SU-DHL-6 (cell line): ENCODE data around the gene SP3.

ENCODE experiments used
- H2AFZ ChIP-seq: fragments of 200-600 bp; sonication (generic); 2 replicates; pipeline ENCODE4 v1.6.1; 2014; ENCODE audit warnings: low read depth, mild to moderate bottlenecking, moderate library complexity, mixed read lengths, antibody characterized with exemption, low read length; ENCODE audit not compliant: severe bottlenecking
- H3F3A ChIP-seq: fragments of 200-600 bp; shearing (Covaris generic); 2 replicates; pipeline ENCODE4 v1.6.0; 2016; ENCODE audit warnings: antibody characterized with exemption, mild to moderate bottlenecking; ENCODE audit not compliant: insufficient read depth
- H3K27ac ChIP-seq: fragments of 200-600 bp; sonication (generic); 2 replicates; pipeline ENCODE4 v1.5.1; 2016; ENCODE audit warnings: low read depth, mild to moderate bottlenecking, low read length, moderate library complexity, mixed read lengths
- H3K27me3 ChIP-seq: fragments of 200-600 bp; sonication (generic), shearing (Covaris generic); 2 replicates; pipeline ENCODE4 v1.6.0; 2014; ENCODE audit warnings: mild to moderate bottlenecking, low read length
- H3K36me3 ChIP-seq: fragments of 200-600 bp; sonication (generic); 2 replicates; pipeline ENCODE4 v1.6.1; 2014; ENCODE audit warnings: mild to moderate bottlenecking, low read length, mixed read lengths
- H3K4me2 ChIP-seq: fragments of 300-600, 200-600 bp; shearing (Covaris generic), sonication (generic); 2 replicates; pipeline ENCODE4 v1.6.0; 2014; ENCODE audit warnings: low read length, low read depth, mild to moderate bottlenecking; ENCODE audit not compliant: poor library complexity, severe bottlenecking
- H3K4me3 ChIP-seq: fragments of 200-600 bp; sonication (generic); 2 replicates; pipeline ENCODE4 v1.5.1; 2014; ENCODE audit warnings: antibody characterized with exemption, low read length, mild to moderate bottlenecking, mixed read lengths; ENCODE audit not compliant: insufficient read depth, poor library complexity, severe bottlenecking
- H3K79me2 ChIP-seq: fragments of 200-600 bp; sonication (generic); 2 replicates; pipeline ENCODE4 v1.6.1; 2014; ENCODE audit warnings: mild to moderate bottlenecking, low read length, moderate library complexity; ENCODE audit not compliant: insufficient read depth
- H3K9ac ChIP-seq: fragments of 200-600 bp; sonication (generic); 2 replicates; pipeline ENCODE4 v1.7.0; 2014; ENCODE audit warnings: mild to moderate bottlenecking, low read length
- H3K9me2 ChIP-seq: fragments of 200-600 bp; sonication (generic); replicated peaks from 2 replicates; pipeline ENCODE4 v1.6.1; 2014; ENCODE audit warnings: low read length; ENCODE audit not compliant: insufficient read depth
- H3K9me3 ChIP-seq: fragments of 200-600 bp; sonication (generic); 2 replicates; pipeline ENCODE4 v1.6.1; 2014; ENCODE audit warnings: low read length, mixed read lengths; ENCODE audit not compliant: insufficient read depth
- H4K20me1 ChIP-seq: fragments of 200-600 bp; sonication (generic); 2 replicates; pipeline ENCODE4 v1.6.1; 2014; ENCODE audit warnings: low read depth, mild to moderate bottlenecking, antibody characterized with exemption, low read length, moderate library complexity, mixed read lengths
- EZH2phosphoT487 ChIP-seq: fragments of 200-600 bp; sonication (generic), shearing (Covaris generic); conservative IDR thresholded peaks from 2 replicates; pipeline ENCODE4 v1.6.1; 2018; ENCODE audit warnings: mild to moderate bottlenecking, antibody characterized with exemption, low read length, moderate library complexity, mixed read lengths
- TF ChIP-seq, protein P1 (sequence below): fragments of 200-600 bp; sonication (generic); IDR thresholded peaks from one replicate; pipeline ENCODE4 v1.5.1; 2017; ENCODE audit warnings: antibody characterized with exemption, mild to moderate bottlenecking, low read length, moderate library complexity; ENCODE audit not compliant: insufficient read depth, poor library complexity, severe bottlenecking

SP3 gene

GRCh38 chr2:174003720-174004695 is 38.8 kb upstream of the SP3 start:
- Histone ChIP-seq H3K9me2 (no peaks in the 10 kb centered on the region), H3K4me2 (no peak overlapping the region), H3K79me2 (no peaks in the 10 kb centered on the region), H2AFZ (no peak overlapping the region), H3K4me3 (no peak overlapping the region), H3K27me3 (no peaks in the 10 kb centered on the region), H3K36me3 (no peaks in the 10 kb centered on the region), H3K27ac (no peak overlapping the region), H3F3A (no peaks in the 10 kb centered on the region), H3K9ac (no peak overlapping the region), H4K20me1 (no peaks in the 10 kb centered on the region), H3K9me3 (no peaks in the 10 kb centered on the region)
- no peak for TF ChIP-seq EZH2phosphoT487
- TF ChIP-seq, protein P1, sequence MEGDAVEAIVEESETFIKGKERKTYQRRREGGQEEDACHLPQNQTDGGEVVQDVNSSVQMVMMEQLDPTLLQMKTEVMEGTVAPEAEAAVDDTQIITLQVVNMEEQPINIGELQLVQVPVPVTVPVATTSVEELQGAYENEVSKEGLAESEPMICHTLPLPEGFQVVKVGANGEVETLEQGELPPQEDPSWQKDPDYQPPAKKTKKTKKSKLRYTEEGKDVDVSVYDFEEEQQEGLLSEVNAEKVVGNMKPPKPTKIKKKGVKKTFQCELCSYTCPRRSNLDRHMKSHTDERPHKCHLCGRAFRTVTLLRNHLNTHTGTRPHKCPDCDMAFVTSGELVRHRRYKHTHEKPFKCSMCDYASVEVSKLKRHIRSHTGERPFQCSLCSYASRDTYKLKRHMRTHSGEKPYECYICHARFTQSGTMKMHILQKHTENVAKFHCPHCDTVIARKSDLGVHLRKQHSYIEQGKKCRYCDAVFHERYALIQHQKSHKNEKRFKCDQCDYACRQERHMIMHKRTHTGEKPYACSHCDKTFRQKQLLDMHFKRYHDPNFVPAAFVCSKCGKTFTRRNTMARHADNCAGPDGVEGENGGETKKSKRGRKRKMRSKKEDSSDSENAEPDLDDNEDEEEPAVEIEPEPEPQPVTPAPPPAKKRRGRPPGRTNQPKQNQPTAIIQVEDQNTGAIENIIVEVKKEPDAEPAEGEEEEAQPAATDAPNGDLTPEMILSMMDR = no peak

DNA sequence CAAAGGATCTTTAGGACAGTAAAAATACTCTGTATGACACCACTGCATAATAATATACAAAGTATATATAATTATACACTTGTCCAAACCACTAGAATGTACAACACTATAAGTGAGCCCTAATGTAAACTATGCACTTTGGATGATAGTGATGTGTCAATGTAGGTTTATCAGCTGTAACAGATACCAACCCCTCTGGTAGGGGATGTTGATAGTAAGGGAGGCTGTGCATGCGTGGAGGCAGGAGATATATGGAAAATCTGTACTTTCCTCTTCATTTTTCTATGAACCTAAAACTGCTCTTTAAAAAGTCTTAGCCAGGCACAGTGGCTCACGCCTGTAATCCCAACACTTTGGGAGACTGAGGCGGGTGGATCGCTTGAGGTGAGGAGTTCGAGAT is 37.5 kb upstream of the SP3 start:
- Histone ChIP-seq H2AFZ (no peak overlapping the region), H3K27ac (no peak overlapping the region), H3K9me3 (no peaks in the 10 kb centered on the region), H3K4me3 (no peak overlapping the region), H3K4me2 (no peak overlapping the region), H3K9ac (no peak overlapping the region), H3K27me3 (no peaks in the 10 kb centered on the region), H3K36me3 (no peaks in the 10 kb centered on the region), H3F3A (peaks cover under 1% of the 10 kb centered on the region; the same call in 1 of the 2 replicates), H3K9me2 (no peaks in the 10 kb centered on the region), H4K20me1 (no peaks in the 10 kb centered on the region), H3K79me2 (no peaks in the 10 kb centered on the region)
- TF ChIP-seq, protein P1 = no peak
- TF ChIP-seq EZH2phosphoT487 = no peak

DNA sequence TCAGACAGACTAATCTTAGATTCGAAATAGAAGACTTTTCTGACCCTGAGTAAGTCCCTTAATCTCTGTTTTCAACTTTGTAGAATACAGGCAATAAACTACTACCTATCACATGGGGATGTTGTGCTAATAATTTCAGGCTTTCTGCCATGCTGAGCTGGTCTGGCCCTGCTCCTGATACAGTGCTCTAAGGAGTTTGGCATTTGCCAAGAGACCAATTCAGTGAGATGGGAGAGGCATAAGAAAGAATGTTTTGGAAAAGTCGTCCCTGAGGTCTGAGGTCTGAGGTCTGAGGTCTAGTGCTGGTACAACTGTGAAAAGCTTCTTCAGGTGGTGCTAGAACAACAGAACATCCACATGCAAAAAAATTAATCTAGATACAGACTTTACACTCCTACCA is 35.9 kb upstream of the SP3 start:
- Histone ChIP-seq H3K27ac (no peak overlapping the region), H3K9me3 (no peaks in the 10 kb centered on the region)
- TF ChIP-seq EZH2phosphoT487 = no peak
- TF ChIP-seq, protein P1 = no peak

More for the DNA sequence above, 35.9 kb upstream of the SP3 start:
- no peak overlapping the region for H2AFZ ChIP-seq
- H3K4me3 ChIP-seq = no peak overlapping the region
- peaks cover 5% of the 10 kb centered on the region; the same call in 1 of the 2 replicates for H3F3A ChIP-seq
- H3K9ac ChIP-seq = no peak overlapping the region
- no peaks in the 10 kb centered on the region for H3K36me3 ChIP-seq
- no peaks in the 10 kb centered on the region for H4K20me1 ChIP-seq
- H3K4me2 ChIP-seq = no peak overlapping the region
- H3K9me2 ChIP-seq = no peaks in the 10 kb centered on the region
- no peaks in the 10 kb centered on the region for H3K79me2 ChIP-seq
- no peaks in the 10 kb centered on the region for H3K27me3 ChIP-seq
